ENCODE data around the gene DHX57.

Gene DHX57, protein sequence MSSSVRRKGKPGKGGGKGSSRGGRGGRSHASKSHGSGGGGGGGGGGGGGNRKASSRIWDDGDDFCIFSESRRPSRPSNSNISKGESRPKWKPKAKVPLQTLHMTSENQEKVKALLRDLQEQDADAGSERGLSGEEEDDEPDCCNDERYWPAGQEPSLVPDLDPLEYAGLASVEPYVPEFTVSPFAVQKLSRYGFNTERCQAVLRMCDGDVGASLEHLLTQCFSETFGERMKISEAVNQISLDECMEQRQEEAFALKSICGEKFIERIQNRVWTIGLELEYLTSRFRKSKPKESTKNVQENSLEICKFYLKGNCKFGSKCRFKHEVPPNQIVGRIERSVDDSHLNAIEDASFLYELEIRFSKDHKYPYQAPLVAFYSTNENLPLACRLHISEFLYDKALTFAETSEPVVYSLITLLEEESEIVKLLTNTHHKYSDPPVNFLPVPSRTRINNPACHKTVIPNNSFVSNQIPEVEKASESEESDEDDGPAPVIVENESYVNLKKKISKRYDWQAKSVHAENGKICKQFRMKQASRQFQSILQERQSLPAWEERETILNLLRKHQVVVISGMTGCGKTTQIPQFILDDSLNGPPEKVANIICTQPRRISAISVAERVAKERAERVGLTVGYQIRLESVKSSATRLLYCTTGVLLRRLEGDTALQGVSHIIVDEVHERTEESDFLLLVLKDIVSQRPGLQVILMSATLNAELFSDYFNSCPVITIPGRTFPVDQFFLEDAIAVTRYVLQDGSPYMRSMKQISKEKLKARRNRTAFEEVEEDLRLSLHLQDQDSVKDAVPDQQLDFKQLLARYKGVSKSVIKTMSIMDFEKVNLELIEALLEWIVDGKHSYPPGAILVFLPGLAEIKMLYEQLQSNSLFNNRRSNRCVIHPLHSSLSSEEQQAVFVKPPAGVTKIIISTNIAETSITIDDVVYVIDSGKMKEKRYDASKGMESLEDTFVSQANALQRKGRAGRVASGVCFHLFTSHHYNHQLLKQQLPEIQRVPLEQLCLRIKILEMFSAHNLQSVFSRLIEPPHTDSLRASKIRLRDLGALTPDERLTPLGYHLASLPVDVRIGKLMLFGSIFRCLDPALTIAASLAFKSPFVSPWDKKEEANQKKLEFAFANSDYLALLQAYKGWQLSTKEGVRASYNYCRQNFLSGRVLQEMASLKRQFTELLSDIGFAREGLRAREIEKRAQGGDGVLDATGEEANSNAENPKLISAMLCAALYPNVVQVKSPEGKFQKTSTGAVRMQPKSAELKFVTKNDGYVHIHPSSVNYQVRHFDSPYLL (N-terminal part only)

DNA sequence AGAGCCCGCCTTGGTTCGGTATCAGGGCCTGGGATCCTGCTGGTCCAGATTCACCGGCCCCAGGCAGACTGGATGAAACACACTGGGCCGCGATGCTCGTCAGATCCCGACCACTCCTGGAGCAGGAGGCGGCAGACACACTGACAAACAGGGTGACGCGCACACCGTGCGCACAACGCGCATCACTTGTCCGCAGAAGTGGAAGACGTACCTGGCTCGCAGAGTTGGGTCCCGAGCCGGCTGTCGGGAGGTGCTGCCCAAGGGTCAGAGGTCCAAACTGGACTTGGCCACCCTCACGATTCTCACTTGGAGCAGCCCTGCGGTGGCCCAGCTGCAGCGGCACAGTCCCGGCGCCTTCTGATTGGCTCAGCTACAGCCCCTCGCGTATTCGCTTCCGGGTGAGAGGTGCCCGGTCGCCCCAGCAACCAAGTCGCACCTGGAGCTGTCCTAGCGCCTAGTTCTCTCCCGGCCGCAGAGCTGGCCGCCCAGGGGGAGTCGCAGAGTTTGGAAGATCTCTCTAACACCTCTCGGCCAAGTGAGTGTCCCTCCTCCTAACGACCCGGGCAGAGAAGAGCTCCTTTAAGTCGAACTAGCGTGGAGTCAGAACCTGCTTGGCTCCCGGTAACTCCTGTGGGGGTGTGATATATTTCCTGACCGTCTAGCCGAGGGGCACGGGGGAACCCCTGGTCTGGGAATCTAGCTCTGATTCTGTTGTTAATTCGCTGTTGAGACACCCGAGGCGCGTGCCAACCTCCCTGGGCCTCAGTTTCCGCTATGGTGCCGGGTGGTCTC is at the start of gene DHX57, which contains the start of gene MORN2:
Gene DHX57 (minus strand): TSS at position 359 of the 792 bp plus-strand sequence. CDS start 7,529 bp downstream, outside the sequence.
Gene MORN2 (plus strand): TSS at position 401 of the 792 bp plus-strand sequence.
- DNase-seq = peak; percentile 67

DNA sequence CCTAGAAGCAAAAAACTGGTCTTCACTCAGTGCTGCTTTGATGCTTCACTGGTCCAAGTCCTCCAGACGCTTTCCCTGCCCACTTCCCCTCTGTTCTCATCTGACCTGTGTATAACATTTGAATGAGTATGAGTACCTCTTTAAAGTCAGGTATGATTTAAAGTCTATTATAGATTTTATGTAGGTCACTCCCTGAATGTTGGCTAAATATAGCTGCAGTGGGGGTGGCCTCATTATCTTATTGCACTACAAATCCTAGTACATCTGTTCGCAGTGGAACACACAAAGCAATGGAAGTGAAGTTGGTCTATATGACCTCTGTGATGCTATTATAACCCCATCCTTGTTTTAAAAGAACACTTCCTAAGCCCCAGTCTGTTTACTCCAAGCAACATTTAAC is 47.2 kb upstream of the DHX57 start:
- no peak for DNase-seq

DNA sequence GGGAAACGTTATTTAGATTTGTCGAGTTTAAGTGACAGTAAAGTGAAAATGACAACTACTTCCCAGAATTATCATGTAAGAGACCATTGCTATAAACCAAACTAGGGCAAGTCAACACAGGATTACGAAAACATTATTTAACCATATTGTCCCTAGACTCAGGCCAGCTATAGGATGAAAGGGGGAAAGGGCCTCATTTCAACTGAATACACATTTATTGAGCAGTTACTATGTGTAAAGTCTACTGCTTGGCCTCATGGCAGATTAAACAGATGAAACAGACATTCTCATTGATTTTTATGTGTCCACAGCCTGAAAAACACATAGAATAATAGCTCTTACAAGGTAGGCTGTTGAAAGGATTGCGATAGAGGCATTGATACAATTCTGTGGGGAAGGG is 46.7 kb upstream of the DHX57 start:
- DNase-seq = peak; percentile 42

DNA sequence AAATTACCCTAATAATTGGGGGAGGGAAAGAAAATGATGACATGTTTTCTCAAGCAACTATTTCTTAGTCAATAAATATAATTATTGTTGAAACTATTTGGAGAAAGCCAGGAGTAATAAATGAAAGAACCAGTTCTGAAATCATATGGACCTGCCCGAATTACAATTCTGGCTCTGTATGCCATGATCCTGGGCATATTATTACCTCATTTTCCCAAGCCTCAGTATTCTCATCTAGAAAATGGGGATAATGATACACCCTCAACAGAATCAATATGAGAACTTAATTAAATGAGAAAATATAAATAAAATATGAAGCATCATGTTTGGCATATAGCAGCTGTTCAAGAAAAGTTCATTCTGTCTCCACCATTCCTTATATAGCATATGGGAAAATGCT is 36.9 kb upstream of the DHX57 start:
- DNase-seq = no peak

DNA sequence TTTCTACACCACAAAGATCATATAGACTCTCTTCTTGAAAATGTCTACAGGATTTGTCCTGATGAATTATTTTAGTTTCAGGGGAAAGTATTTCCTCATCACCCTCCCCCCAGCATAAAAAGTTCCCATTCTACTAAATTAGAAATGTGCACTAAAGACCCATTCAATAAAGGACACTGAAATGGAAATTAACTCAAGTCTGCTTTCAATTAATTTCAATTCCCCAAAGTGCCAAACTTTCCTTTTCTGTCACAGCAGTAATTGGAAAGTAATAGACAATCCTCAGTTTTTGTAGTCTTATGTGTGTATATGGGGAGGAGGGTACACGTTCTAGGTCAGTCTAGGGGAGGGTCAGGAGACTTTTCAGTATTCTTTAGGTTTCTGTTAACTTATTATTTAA is 35.5 kb upstream of the DHX57 start:
- no peak for DNase-seq

DNA sequence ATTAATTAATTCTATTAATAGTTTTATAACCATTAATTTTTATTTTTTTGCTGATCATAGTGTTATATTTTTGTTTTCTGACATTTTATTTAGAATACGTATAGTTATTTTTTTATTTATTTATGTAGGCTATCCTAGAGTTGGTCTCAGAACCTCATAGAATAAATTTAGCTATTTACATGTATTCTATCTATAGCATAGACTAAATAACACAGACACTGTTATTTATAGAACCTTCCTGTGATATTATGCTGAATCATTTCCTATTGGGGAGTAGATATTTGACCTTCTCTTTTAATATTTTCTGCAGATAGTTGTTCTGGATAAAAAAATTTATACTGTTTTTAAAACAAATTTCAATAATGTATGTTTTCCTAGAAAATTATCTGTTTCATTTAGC is 34.1 kb upstream of the DHX57 start:
- no peak for DNase-seq

DNA sequence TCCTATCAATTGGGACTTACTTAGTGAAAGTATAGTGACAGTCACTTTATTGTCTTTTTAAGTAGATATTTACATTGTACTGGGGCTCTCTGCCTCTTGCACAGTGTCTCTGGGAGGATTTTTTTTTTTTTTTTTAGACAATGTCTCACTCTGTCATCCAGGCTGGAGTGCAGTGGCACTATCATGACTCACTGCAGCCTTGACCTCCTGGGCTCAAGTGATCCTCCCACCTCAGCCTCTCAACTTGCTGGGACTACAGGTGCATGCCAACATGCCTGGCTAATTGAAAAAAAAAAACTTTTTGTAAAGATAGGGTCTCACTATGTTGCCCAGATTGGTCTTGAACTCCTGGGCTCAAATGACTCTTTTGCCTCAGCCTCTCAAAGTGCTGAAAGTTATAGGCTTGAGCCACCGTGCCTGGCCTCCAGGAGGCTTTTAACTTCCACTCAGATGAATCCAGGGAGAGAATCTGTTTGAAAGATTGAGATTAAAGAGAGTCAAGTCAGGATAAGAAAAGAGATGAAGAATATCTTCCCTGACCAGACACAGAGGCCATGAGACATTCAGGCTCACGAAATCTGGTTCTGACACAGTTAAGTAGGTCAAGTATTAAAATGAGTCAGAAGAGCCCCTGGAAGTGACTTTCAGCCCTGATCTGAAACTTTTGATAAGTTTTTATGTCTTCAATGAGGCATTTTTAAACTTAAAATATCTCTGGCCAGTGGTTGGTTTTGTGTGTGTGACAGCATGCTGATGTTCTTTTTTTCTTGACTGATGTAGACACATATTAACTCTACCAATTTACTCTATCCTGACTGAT is 32.2 kb upstream of the DHX57 start:
- no peak for DNase-seq

DNA sequence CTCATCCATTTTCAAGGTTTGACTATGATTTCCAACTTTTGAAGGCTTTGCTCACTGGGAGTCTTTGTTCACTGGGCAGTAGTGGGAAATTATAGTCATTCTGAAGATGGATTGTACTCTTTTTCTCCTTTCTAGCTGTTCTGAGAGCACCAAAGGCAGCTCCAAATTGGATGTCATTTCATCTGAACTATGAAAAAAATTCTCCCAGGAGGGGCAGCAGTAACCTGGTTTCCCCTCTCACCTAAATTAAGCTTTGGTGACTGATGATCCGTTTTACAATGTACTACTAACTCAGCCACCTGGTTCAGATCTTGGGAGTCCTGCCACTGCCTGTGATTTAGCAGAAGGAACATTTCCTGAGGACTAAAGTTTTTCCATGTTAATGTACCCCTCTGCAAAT is 31.5 kb upstream of the DHX57 start:
- no peak for DNase-seq

DNA sequence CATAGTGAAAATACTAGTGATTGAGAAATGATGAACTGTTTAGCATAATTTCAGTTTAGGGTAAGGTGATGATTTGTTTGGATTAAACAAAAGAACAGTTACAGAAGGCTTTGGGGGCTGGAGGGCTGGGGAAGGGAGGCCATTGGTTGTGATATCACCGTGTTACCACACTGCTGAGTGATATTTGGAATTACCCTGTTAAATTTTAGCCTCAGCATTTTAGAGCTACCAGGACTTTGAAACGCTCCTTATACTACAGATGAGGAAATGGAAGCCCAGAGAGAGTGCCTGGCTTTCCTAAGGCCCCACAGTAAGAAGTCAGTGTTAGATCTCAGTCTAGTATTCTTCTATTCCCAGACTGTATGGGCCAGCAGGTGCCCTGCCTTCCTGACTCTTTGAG is 29.5 kb upstream of the DHX57 start:
- DNase-seq = no peak

DNA sequence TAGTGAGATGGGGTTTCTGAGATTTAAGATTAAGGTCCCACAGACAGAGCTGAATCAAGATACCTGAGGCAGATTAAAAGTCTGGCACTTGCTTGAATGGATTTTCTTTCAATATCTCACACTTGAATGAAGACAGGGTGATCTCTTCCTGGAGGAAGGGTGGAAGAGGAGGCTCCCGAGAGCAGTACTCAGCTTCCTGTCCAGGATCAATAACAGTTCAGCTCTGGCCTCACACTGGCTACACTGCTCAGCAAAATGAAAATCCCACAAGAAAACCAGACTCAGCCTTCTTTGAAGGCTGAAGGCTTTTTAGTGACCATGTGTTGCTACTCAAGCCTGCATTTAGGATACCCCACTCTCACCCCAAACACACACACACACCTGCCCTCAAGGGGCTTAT is 25.0 kb upstream of the DHX57 start:
- DNase-seq = no peak

DNA sequence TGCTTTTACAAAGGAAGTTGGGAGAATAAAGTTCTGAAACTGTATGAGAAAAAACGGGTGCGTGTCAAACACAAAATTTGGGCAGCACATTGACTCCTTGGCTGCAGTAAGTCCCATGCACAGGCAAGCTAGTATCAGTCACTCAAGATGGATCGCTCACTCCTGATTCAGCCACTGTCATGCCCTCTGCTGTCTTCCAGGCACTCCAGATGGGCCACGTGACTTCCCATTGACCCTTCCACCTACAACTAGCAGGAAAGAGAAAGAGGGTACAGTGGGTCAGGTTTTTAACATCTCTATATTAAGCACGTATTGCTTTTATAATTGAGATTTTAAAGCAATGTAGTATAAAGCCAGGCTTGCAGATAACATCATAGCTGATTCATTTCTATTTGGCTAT is 22.5 kb upstream of the DHX57 start:
- no peak for DNase-seq

DNA sequence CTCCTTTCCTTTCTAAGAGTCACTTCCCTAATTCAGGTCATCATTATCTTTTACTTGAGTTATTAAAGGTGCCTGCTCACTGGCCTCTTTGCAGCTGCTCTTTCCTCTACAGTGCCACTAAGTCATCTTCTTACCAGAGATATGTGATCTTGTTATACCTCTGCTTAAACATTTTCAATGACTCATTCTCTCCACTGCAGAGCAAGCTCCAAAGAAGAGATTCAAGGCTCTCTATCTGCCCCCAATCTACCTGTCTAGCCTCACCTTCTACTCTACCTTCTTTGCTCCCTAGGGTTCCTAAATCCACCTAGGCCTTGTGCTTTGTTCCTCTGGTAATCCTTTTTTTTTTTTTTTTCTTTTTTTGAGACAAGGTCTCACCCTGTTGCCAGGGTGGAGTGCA is 17.1 kb upstream of the DHX57 start:
- DNase-seq = no peak

DNA sequence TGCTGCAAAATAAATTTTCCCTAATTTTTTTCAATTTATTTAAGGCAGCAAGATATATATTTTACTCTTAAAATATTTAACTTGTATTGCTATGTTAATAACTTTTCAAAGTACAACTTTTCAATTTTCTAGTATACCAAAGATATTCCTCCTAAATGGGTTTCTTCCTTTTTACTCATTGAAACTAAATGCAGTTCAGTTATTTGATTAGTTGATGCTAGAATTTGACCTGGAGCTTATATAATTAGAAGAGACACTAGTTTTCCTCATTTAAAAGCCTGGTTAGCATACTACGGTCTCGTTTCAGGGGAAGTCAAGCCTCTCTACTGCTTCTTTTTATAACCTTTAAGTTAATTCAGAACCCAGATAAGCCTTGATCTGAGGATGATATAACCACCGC is 13.8 kb upstream of the DHX57 start, which contains the start of gene ARHGEF33:
Gene ARHGEF33 (plus strand): TSS at position 301 of the 400 bp plus-strand sequence. CDS start 29,573 bp downstream, outside the sequence.
- DNase-seq = no peak

DNA sequence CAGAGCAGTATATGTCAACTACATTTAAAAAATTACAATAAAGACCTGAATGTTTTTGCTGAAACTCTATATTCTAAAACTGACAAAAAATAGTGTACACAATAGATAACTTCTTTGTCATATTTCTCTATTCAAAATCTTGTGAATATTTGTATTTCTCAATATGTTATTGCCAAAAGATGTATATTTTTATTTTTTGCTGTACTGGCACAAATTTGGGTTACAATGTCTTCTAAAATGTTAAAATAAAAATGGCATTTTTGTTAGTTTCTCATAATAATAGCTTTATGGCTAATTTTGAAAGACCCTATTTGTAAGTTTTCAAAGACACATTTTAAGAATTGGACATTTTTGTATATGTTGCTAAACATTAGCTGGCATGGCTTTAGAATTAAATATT is 13.3 kb upstream of the DHX57 start:
- no peak for DNase-seq

DNA sequence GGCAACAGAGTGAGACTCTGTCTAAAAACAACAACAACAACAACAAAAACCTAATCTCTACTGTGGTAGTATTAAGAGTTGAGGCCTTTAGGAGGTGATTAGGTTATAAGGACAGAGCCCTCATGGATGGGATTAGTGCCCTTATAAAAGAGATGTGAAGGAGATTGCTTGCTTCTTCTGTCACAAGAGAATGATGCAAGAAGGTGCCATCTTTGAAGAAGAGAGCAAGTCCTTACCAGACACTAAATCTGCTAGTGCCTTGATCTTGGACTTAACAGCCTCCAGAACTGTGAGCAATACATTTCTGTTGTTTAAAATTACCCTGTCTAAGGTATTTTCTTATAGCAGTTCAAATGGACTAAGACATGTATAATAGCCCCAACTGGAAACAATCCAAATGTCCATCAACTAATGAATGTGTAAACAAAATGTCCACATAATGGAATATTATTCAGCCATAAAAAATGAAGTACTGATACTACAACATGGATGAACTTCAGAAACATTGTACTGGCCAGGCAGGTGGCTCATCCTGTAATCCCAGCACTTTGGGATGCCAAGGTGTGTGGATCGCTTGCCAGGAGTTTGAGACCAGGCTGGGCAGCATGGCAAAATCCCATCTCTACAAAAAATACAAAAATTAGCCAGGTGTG is 12.3 kb upstream of the DHX57 start:
- DNase-seq = no peak

DNA sequence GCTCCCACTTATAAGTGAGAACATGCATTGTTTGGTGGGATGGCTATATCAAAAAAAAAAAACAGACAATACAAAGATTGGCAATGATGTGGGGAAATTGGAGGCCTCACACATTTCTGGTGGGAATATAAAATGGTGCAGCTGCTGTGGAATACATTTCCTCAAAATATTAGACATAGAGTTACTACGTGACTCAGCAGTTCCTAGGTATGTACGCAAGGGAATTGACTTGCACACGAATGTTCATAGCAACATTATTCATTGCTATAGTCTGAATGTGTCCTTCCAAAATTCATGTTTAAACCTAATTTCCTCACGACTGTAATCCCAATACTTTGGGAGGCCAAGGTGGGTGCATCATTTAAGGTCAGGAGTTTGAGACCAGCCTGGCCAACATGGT is 11.6 kb upstream of the DHX57 start:
- no peak for DNase-seq

DNA sequence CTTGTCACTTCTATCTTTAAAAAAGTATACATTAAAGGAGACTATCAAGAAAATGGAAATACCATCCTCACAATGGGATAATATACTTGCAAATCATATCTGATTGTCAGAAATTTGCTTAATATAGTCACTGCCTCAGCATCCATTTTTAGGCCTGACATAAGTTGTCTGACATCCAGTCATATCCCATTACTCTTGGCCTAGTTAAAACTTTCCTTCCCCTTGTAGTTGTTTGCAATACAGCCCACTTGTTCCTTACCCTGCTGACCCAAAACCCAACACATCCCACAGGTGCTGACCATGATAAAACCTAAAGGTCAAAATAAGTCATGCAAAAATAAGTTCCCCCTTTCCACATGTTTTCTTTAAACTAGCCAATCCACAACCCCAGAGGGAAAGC is 10.3 kb upstream of the DHX57 start:
- no peak for DNase-seq

DNA sequence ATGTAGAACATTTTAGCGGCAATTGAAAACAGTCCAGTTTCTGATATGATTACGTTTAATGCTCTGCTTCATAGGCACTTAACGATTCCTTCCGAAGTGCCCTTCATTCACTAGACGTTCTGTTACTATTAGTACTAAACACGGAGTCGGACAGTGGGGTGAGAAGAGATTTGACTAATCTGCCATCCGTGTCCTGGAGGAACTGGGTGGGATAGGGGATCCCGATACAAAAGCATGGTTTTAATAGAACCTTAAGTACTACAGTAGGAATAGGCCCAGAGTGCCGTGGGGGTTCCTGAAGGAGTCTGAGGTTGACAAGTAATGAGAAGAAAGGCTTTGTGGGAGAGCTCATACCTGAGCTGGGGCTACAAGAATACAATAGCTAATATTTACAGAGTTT is 673 bp upstream of the DHX57 start:
- no peak for DNase-seq

DNA sequence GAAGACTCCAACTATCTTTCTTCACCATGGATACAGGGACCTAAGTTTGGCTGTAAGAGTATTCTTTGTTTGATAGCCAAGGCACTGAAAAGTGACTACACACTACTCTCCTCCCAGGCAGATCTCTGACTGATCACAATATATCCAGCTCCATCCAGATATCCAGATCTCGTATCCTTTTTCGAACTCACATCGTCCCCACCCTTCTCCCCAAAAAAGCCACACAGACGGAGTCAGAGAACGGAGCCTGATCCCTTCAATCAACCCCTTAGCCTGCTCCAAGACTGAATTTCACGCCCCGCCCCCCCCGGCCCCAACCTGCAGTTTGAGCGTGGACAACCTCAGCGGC is 533 bp downstream of the DHX57 start:
- no peak for DNase-seq

DNA sequence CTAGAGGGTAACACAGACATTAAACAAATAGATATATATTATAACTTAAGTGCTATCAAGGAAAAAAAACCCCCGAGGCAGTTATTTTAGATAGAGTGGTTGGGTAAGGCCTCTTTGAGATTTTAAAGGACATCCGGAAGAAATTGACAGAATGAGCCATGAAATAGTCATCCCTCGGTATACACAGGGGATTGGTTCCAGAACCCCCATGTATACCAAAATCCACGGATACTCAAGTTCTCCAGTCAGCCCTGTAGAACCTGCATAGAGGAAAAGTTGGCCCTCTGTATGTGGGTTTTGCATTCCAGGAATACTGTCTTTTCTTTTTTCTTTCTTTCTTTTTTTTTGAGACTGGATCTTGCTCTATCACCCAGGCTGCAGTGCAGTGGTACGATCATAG is 2.0 kb downstream of the DHX57 start:
- no peak for DNase-seq

DNA sequence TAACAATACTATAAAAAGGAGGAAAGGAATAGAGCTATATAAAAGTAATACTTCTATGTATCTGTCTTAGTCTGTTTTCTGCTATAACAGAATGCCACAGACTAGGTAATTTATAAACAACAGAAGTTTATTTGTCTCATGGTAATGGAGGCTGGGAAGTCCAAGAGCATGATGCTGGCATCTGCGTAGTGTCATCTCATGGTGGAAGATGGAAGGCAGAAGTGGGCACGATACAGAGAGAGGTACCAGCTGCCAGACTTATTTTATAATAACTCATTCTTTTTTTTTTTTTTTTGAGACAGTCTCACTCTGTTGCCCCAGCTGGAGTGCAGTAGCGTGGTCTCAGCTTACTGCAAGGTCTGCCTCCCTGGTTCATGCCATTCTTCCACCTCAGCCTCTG is 4.3 kb downstream of the DHX57 start:
- no peak for DNase-seq
